H9 (cell line): ENCODE results near the gene TTLL13. TPM values are rescaled to one million over a fixed set of nuclear protein-coding genes. Genes with fewer than 3 reads are reported as not detected.
A peak's percentile ranks its signal among the peaks of the same experiment; 100 is the strongest.

Experiments
- DNase-seq: peaks from one replicate; pipeline ENCODE4 v3.0.0-alpha.2; 2017
- H2AFZ ChIP-seq: one replicate; pipeline ENCODE4 v1.6.1; 2013; ENCODE audit warnings: mild to moderate bottlenecking, low read length, control low read depth, moderate library complexity
- H2AK5ac ChIP-seq: 2 replicates; pipeline ENCODE4 v1.6.1; 2013; ENCODE audit warnings: low read length, control low read depth, mixed read lengths; ENCODE audit not compliant: insufficient read length
- H2BK120ac ChIP-seq: one replicate; pipeline ENCODE4 v1.6.1; 2013; ENCODE audit warnings: low read depth, mild to moderate bottlenecking, low read length, control low read depth, inconsistent platforms; ENCODE audit not compliant: poor library complexity, severe bottlenecking
- H2BK12ac ChIP-seq: 2 replicates; pipeline ENCODE4 v1.6.1; 2013; ENCODE audit warnings: low read length, control low read depth, mixed read lengths, low read depth; ENCODE audit not compliant: insufficient read length
- H2BK15ac ChIP-seq: 2 replicates; pipeline ENCODE4 v1.6.1; 2013; ENCODE audit warnings: low read depth, low read length, control low read depth
- H2BK20ac ChIP-seq: one replicate; pipeline ENCODE4 v1.6.1; 2013; ENCODE audit warnings: low read depth, mild to moderate bottlenecking, low read length, control low read depth, inconsistent platforms; ENCODE audit not compliant: poor library complexity, severe bottlenecking
- H2BK5ac ChIP-seq: 2 replicates; pipeline ENCODE4 v1.6.1; 2013; ENCODE audit warnings: low read length, control low read depth, mixed read lengths; ENCODE audit not compliant: insufficient read length
- H3K14ac ChIP-seq: 2 replicates; pipeline ENCODE4 v1.6.1; 2013; ENCODE audit warnings: low read length, control low read depth; ENCODE audit not compliant: insufficient read depth
- H3K18ac ChIP-seq: 2 replicates; pipeline ENCODE4 v1.6.1; 2013; ENCODE audit warnings: low read depth, mild to moderate bottlenecking, mixed read lengths, low read length, control low read depth; ENCODE audit not compliant: insufficient read length
- H3K23ac ChIP-seq: 2 replicates; pipeline ENCODE4 v1.6.1; 2013; ENCODE audit warnings: low read length, control low read depth, mixed read lengths, low read depth; ENCODE audit not compliant: insufficient read length
- H3K23me2 ChIP-seq: 2 replicates; pipeline ENCODE4 v1.6.1; 2013; ENCODE audit warnings: low read depth, mild to moderate bottlenecking, mixed read lengths, low read length, control low read depth; ENCODE audit not compliant: insufficient read length, poor library complexity, severe bottlenecking
- H3K27ac ChIP-seq: 2 replicates; pipeline ENCODE4 v1.5.1; 2013; ENCODE audit warnings: low read length, control low read depth, mixed read lengths, low read depth; ENCODE audit not compliant: insufficient read length
- H3K27me3 ChIP-seq: 2 replicates; pipeline ENCODE4 v1.6.1; 2013; ENCODE audit warnings: low read length, control low read depth, inconsistent platforms; ENCODE audit not compliant: insufficient read depth
- H3K4ac ChIP-seq: 2 replicates; pipeline ENCODE4 v1.6.1; 2013; ENCODE audit warnings: low read depth, mild to moderate bottlenecking, control low read depth, inconsistent platforms, low read length, moderate library complexity
- H3K4me1 ChIP-seq: 2 replicates; pipeline ENCODE4 v1.6.1; 2013; ENCODE audit warnings: low read length, control low read depth, inconsistent platforms; ENCODE audit not compliant: insufficient read depth
- H3K4me2 ChIP-seq: 2 replicates; pipeline ENCODE4 v1.6.1; 2013; ENCODE audit warnings: low read length, control low read depth, mixed read lengths; ENCODE audit not compliant: insufficient read length, insufficient read depth
- H3K56ac ChIP-seq: 2 replicates; pipeline ENCODE4 v1.6.1; 2013; ENCODE audit warnings: low read depth, mild to moderate bottlenecking, mixed read lengths, low read length, control low read depth; ENCODE audit not compliant: insufficient read length
- H3K79me1 ChIP-seq: 2 replicates; pipeline ENCODE4 v1.6.1; 2013; ENCODE audit warnings: low read depth, mild to moderate bottlenecking, moderate library complexity, low read length, control low read depth, inconsistent platforms; ENCODE audit not compliant: insufficient read depth, poor library complexity, severe bottlenecking
- H3K79me2 ChIP-seq: 2 replicates; pipeline ENCODE4 v1.6.1; 2013; ENCODE audit warnings: low read length, control low read depth, inconsistent platforms; ENCODE audit not compliant: insufficient read depth
- H3K9ac ChIP-seq: 2 replicates; pipeline ENCODE4 v1.6.1; 2013; ENCODE audit warnings: low read length, control low read depth, mixed read lengths; ENCODE audit not compliant: insufficient read length; ENCODE audit errors: extremely low read depth
- H3K9me3 ChIP-seq: one replicate; pipeline ENCODE4 v1.6.1; 2013; ENCODE audit warnings: low read depth, low read length, inconsistent platforms; ENCODE audit not compliant: control insufficient read depth
- H3T11ph ChIP-seq: one replicate; pipeline ENCODE4 v1.6.1; 2013; ENCODE audit warnings: mild to moderate bottlenecking, low read length, control low read depth, inconsistent platforms
- H4K20me1 ChIP-seq: one replicate; pipeline ENCODE4 v1.6.1; 2013; ENCODE audit not compliant: control insufficient read depth, insufficient read length, insufficient read depth
- H4K5ac ChIP-seq: 2 replicates; pipeline ENCODE4 v1.6.1; 2013; ENCODE audit warnings: low read depth, mild to moderate bottlenecking, mixed read lengths, low read length, control low read depth; ENCODE audit not compliant: insufficient read length
- H4K8ac ChIP-seq: replicated peaks from 2 replicates; pipeline ENCODE4 v1.6.1; 2013; ENCODE audit warnings: low read length, control low read depth, mixed read lengths, low read depth; ENCODE audit not compliant: insufficient read length
- H4K91ac ChIP-seq: 2 replicates; pipeline ENCODE4 v1.6.1; 2013; ENCODE audit warnings: low read depth, mild to moderate bottlenecking, moderate library complexity, mixed read lengths, low read length, control low read depth; ENCODE audit not compliant: insufficient read length
- H3K27ac Mint-ChIP-seq, 3 experiments: 2 replicates in 2 of 3; 3 replicates in 1 of 3; pipeline ENCODE4 v1.8.0; 2020 to 2021; ENCODE audit warnings: mixed read lengths in 3 of 3, mild to moderate bottlenecking in 1 of 3, moderate library complexity in 1 of 3
- H3K27me3 Mint-ChIP-seq: 2 replicates; pipeline ENCODE4 v1.8.0; 2021; ENCODE audit warnings: low read depth, mild to moderate bottlenecking, moderate library complexity, mixed read lengths
- H3K36me3 Mint-ChIP-seq, 3 experiments: 2 replicates in 2 of 3; 3 replicates in 1 of 3; pipeline ENCODE4 v1.8.0; 2020 to 2021; ENCODE audit warnings: low read depth in 3 of 3, mixed read lengths in 3 of 3; ENCODE audit not compliant: insufficient read depth in 1 of 3
- H3K4me1 Mint-ChIP-seq, 2 experiments: 2 replicates each; pipeline ENCODE4 v1.8.0; 2020; ENCODE audit warnings: mixed read lengths in 2 of 2
- H3K4me3 Mint-ChIP-seq, 2 experiments: 2 replicates in 1 of 2; 3 replicates in 1 of 2; pipeline ENCODE4 v1.8.0; 2020 to 2021; ENCODE audit warnings: mild to moderate bottlenecking in 2 of 2, mixed read lengths in 2 of 2, moderate library complexity in 1 of 2
- H3K9me3 Mint-ChIP-seq, 2 experiments: 2 replicates in 1 of 2; 3 replicates in 1 of 2; pipeline ENCODE4 v1.8.0; 2020; ENCODE audit warnings: mild to moderate bottlenecking in 2 of 2, mixed read lengths in 2 of 2, moderate library complexity in 1 of 2
- CTCF ChIP-seq: fragments of 200-600 bp; sonication (generic); conservative IDR thresholded peaks from 3 replicates; pipeline ENCODE4 v1.8.0; 2021; ENCODE audit warnings: antibody characterized with exemption, mild to moderate bottlenecking
- WGBS: extraction: QIAGEN DNeasy Blood & Tissue Kit; methylation state at CpG from one replicate; pipeline ENCODE4 v1.1.7; 2013; ENCODE audit warnings: missing lambda C conversion rate, low lambda C conversion rate, mixed read lengths; ENCODE audit not compliant: insufficient read length; ENCODE audit errors: extremely low coverage; 5-methylcytosine and 5-hydroxymethylcytosine counted together
- total RNA-seq: library from RNA; stranded (reverse); gene quantifications from 2 replicates; pipeline ENCODE4 v1.2.1, GENCODE V29; 2021

TTLL13 gene
- total RNA-seq, 1 experiment from 2014 or later, result not detected

DNA sequence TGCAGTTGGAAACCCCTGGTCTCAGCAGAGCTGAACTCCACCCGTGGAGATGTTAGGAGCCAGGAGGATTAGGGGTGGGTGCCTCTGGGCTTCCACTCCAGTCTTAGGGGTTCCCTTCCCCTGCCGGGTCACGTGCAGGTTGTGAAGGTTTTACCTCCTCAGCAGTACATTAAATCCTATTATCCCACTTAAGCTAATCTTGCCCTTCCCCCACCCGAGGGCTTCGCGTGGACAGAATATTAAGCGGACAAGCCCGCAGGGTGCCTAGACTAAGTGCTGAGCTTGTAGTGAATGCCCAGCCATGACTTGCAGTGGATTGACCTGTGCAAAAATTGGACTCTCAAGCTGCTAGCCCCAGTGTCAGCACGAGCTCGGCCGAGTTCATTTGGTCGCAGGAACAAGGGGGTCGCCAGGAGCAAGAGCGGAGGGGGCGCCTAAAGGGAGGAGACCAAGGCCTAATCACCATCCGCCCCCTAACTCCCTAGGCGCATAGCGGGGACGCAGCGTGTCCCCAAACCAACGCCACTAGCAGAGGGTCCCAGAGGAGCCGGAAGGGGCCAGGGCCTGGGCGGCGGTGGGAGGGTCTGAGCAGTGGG is 48.7 kb upstream of the TTLL13 start:
- Mint-ChIP-seq H3K9me3 (no peaks in the 10 kb centered on the region), H3K36me3 (no peaks in the 10 kb centered on the region; a peak in 1 of 7 replicates), H3K27me3 (peaks cover 4% of the 10 kb centered on the region), H3K27ac (peak overlapping the region; percentile 19 to 94 (median 45); a peak in 4 of 7 replicates), H3K4me3 (peak overlapping the region; percentile 79 to 84), H3K4me1 (peaks cover 17 to 21% of the 10 kb centered on the region in 2 experiments)
- H3K4ac ChIP-seq, result no peak overlapping the region
- no peak overlapping the region for H2AK5ac ChIP-seq
- TF ChIP-seq CTCF, result no peak
- H3K23me2 ChIP-seq, result peaks cover 13% of the 10 kb centered on the region
- peak overlapping the region; percentile 31 for H3K4me2 ChIP-seq
- H3K18ac ChIP-seq, result peak overlapping the region; percentile 41
- no peak overlapping the region for H2BK15ac ChIP-seq
- no peak overlapping the region for H3K14ac ChIP-seq
- H3K9me3 ChIP-seq, result no peaks in the 10 kb centered on the region
- no peaks in the 10 kb centered on the region; the same call in 1 of the 2 replicates for H3K79me2 ChIP-seq
- H3K27ac ChIP-seq, result no peak overlapping the region
- no peak overlapping the region for H3K56ac ChIP-seq
- no peak overlapping the region for H4K5ac ChIP-seq
- peak overlapping the region; percentile 34 for H3K9ac ChIP-seq
- H2BK5ac ChIP-seq, result no peak overlapping the region
- no peak overlapping the region for H3K23ac ChIP-seq
- peaks cover 13% of the 10 kb centered on the region for H3K79me1 ChIP-seq
- no peak overlapping the region for H2BK12ac ChIP-seq
- peaks cover 6% of the 10 kb centered on the region; the same call in 1 of the 2 replicates for H3K4me1 ChIP-seq
- WGBS, result no CpG with 5 or more reads among the region's 24 CpGs
- no peak for DNase-seq
- no peak overlapping the region for H2AFZ ChIP-seq
- H2BK120ac ChIP-seq, result no peak overlapping the region
- H2BK20ac ChIP-seq, result no peak overlapping the region
- H4K8ac ChIP-seq, result no peak overlapping the region
- H4K20me1 ChIP-seq, result no peaks in the 10 kb centered on the region
- H3K27me3 ChIP-seq, result no peaks in the 10 kb centered on the region; the same call in 1 of the 2 replicates
- H3T11ph ChIP-seq, result no peak overlapping the region
- no peak overlapping the region for H4K91ac ChIP-seq
